SK-N-DZ (cell line): ENCODE measurements around the gene ANGPT4.
"Not testable (repeated sequence)": the region's sequence is repeated elsewhere in the genome, so short reads cannot be mapped to it uniquely, and the experiment has no call there.

Source experiments
- DNase-seq: peaks from one replicate; pipeline ENCODE4 v3.0.0-alpha.2; 2015; ENCODE audit warnings: low spot score

The ANGPT4 gene

GRCh38 chr20:906703-907270 is 9.3 kb downstream of the ANGPT4 start:
- DNase-seq, result no peak

- DNase-seq, result no peak
Observed at GRCh38 chr20:906001-906520, 10.1 kb downstream of the ANGPT4 start.

DNA sequence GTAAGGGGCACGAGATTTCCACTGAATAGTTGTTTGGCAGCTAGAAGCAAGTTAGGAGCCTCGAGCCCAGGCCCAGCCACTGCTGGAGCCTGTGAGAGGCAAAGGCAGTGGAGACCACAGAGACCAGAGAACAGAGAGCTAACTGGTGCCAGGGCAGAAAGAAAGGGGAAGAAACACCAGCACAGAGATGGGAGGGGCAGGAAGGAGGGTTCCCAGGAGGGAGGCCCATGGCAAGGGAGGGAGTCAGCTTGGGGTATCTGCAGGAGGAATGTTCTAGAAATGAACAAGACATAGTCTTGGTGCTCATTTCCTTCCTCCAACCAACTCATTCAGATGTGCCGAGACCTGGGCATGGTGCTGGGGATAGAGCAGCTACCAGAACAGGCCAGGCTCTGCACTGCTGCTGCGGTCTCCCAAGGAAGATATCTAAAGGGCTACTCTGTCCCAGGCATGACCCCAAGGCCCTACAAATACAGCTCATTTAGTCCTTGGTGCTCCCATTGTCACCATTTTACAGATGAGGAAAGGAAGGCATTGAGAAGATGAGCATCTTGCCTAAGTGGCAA is 10.7 kb downstream of the ANGPT4 start:
- DNase-seq, result no peak

DNA sequence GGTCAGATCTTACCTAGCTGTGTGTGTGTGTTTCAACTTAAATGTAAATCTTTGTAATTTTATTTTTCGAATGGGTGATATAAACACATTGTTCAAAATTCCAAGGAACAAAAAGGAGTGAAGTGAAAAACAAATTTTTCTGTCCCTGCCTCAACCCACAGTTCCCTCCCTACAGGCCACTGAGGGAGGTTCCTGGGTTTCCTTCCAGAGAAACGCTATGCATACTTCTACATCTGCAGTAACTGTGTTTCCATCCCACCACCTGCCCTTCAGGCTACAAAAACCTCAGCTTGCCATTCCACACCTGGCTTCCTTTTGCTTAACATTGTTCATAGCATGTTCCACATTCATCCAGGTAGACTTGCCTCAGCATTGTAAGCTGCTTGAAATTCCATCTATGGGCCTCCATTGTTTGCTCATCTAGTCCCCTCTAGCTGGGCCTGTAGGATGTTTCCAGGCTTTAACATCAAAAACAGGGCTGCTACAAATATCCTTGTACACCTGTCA is 12.0 kb downstream of the ANGPT4 start:
- DNase-seq, result no peak

DNA sequence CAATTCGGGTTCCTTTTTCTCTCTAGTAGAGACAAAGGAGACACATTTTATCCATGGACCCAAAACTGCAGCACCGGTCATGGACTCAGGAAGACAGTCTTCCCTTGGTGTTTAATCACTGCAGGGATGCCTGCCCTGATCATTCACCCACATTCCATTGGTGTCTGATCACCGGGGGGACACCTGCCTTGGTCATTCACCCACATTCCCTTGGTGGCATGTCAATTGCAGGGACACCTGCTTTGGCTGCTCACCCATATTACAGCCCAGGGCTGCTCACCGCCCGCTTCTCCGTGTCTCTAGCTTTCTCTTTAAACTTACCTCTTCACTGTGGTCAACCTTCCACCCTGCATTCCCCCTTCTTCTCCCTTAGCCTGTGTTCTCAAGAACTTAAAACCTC is 18.7 kb downstream of the ANGPT4 start:
- DNase-seq, result not testable (repeated sequence)

- no peak for DNase-seq
Observed at GRCh38 chr20:896501-897025, 19.6 kb downstream of the ANGPT4 start.

GRCh38 chr20:892371-892770 is 23.8 kb downstream of the ANGPT4 start:
- not testable (repeated sequence) for DNase-seq

DNA sequence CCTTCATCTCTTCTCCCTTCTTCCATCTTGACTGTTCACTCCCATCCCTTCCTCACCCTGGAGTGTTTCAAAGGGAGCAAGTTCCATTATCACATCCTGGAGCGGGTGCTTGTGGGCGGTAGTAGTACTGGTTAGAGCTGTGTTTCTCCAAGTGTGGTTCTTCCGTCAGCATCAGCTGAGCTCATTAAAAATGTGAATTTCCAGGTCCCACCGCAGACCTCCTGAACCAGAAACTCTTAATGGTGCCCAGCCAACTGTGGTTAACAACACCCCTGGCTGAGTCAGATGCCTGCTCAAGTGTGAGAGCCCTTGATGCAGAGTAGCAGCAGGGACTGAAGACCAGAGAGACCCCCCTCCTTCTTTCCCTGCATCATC is 24.4 kb downstream of the ANGPT4 start:
- no peak for DNase-seq

DNA sequence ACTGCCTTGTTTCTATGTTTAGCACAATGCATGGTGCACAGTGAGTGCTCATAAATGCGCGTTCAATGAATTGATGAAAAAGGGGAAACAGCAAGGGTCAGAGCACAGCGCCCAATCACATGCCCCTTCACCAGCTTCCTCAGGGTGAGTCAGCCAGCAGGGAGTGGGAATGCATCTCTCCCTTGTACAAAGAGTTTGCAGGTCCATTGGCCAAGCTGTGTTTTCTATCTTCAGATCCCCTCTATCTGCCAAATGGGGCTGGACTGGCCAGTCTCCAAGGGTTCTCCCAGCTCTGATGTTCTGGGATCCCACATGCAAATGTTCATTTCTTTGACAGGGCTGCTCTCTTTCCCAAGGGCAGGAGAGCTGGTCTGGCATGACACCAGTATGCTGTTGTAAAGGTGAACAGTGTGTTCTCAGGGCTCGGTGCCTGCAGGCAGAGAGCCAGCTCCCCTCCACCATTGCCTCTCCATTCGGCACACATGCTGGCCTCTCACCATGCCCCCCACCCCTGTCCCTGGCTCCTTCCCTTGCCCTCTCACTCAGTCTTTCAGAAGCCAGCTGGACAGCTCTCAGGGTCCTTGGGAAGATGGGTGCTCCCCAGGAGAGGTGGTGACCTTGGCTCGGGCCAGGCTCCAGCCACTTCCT is 25.0 kb downstream of the ANGPT4 start:
- no peak for DNase-seq

DNA sequence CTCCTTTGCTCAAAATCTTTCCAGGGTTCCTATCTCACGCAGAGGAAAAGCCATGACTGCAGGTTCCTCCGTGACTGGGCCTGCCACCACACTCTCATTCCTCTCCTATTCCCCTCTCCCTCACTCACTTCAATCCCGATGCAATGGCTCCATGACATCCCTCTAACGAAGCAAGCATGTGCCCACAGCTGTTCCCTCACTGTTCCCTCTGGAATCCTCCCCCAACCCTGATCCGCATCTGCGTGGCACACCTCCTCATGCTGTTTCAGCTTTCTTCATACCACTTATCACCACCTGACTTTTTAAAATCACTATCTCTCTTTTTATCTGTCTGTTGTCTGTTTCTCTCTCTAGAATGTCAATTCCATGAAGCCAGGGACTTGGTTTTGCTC is 25.5 kb downstream of the ANGPT4 start:
- no peak for DNase-seq

GRCh38 chr20:889932-890463 is 26.1 kb downstream of the ANGPT4 start:
- no peak for DNase-seq

GRCh38 chr20:889106-889505 is 27.0 kb downstream of the ANGPT4 start:
- no peak for DNase-seq

- DNase-seq, result no peak
Observed at GRCh38 chr20:888057-888456, 28.1 kb downstream of the ANGPT4 start.

- no peak for DNase-seq
Observed at GRCh38 chr20:887137-887536, 29.0 kb downstream of the ANGPT4 start.

- DNase-seq, result peak; percentile 70
Observed at GRCh38 chr20:884983-885952, 30.9 kb downstream of the ANGPT4 start.

DNA sequence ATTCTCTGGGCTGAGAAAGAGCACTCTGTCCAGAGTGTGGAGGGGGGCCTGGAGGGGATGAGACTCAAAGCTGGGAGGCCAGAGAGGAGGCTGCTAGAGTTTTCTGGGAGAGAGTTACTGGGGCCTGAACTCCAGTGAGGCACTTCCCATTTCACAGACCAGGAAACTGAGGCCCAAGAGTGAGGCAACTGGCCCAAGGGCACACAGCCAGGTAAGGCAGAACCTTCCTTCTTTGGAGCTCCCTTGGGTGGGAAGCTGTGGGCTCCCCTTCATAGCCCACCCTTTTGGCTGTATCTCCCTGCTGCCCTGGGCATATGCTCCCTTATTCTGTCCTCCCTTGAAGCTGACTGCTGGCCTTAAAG is 34.4 kb downstream of the ANGPT4 start:
- DNase-seq, result no peak

DNA sequence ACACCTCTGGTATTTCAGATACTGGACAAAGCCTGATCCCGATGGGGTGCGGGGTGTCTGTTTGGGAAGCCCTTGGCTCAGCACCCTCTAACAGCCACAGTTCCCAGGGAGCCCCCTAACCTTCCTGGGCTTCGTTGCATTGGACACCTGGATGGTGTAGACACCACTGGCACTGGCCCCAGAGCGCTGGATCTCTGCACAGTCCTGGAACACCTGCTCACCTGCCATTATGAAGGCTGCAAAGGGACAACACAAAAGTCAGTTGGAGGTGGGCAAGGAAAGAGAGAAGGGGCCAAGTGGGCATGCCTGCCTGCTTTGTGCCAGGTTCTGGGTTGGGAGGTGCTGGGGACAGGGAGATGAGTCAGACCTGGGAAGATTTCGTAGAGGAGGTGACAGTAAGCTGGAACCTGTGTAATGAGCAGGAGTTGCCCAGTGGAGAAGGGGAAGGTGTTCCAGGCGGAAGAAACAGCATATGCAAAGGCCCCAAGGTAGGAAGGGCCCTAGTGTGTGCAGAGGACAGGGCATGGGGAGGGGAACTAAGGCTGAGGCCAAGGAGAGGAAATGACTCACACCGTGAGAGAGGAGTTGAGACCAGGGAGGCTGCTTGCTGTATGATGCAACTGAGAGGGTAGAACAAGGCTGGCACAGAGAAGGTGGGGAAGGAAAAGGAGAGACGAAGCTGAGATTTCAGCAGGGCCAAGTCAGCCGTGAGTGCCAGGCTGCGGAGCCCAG is 34.9 kb downstream of the ANGPT4 start:
- no peak for DNase-seq

DNA sequence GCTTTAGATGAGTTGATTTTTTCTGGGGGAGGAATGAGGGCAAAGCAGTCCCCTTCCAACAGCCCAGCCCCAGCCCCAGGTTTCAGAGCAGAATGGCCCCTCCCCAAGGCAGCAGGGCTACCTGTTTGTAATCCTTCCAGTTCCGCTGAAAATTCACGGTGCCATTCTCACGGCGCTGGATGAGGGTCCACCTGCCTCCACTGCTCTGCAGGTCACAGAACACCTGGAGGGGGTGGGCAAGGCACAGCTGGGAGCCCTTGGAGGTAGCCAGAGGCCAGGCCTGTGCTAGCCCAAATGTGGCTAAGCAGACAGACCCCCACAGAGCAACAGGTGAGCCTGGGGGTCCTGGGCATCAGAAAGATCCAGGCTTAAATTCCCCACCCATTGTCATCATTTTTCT is 36.5 kb downstream of the ANGPT4 start:
- DNase-seq, result no peak

- DNase-seq, result no peak
Observed at GRCh38 chr20:878511-879307, 37.4 kb downstream of the ANGPT4 start.

GRCh38 chr20:877814-878213 is 38.3 kb downstream of the ANGPT4 start:
- DNase-seq, result no peak
